ENCODE data around the gene ZNF652.
"Not testable (repeated sequence)": the region's sequence is repeated elsewhere in the genome, so short reads cannot be mapped to it uniquely, and the experiment has no call there.

The ZNF652 gene

DNA sequence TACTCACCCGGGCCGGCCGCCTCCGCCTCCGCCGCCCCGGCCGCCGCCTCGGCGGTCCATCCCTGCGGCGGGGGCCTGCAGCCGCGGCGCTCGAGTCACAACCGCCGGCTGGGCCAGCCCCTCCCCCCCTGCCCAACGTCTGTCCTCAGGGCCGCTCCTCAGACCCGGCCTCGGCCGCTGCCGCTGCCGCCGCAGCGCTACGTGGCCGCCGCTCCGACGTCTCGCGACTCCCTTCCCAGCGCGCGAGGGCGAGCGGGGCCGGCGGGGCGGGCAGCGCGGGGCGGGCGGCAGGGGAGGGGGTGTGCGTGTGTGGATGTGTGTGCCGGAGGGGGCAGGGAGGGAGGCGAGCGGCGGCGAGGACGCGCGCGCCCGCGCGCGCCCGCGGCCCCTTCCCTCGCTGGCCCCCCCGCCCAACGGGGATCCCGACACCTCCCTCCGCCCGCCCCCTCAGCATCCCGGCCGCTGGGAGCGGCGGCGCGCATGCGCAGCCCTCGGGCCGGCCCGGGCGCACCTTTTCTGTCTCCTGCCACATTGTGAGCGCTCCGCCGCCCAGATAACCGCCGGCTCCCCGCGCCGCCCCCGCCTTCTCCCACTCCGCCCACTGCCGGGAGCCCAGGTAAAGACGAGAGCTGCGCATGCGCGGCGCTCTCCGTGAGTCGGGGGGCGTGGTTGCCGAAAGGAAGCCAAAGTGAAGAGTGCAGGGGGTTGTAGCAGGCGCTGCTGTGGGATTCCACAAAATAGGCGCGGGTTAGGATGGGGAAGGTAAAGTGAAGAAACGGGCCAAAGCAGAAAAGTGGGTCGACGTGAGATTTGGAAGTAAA lies at the start of gene ZNF652:
ZNF652 (minus strand) TSS at position 349 of the 821 bp plus-strand sequence. CDS start 44,525 bp downstream, outside the sequence.
- DNase-seq = peak; percentile 92
- in situ Hi-C loops (cut with HindIII; ENCODE audit: low pct_ligation_motif_present, low pct_unique_long_range_greater_than_20kb, low sequenced_read_pairs) = no loop called here

- in situ Hi-C loops (cut with HindIII; ENCODE audit: low pct_ligation_motif_present, low pct_unique_long_range_greater_than_20kb, low sequenced_read_pairs) = no loop called here
- DNase-seq = no peak
Measured at GRCh38 chr17:49409066-49409465, 47.0 kb upstream of the ZNF652 start.

- peak; percentile 68 for DNase-seq
- in situ Hi-C loops (cut with HindIII; ENCODE audit: low pct_ligation_motif_present, low pct_unique_long_range_greater_than_20kb, low sequenced_read_pairs) = no loop called here
Measured at GRCh38 chr17:49407981-49408501, 46.0 kb upstream of the ZNF652 start.

GRCh38 chr17:49407086-49407485 lies 45.0 kb upstream of the ZNF652 start:
- in situ Hi-C loops (cut with HindIII; ENCODE audit: low pct_ligation_motif_present, low pct_unique_long_range_greater_than_20kb, low sequenced_read_pairs) = no loop called here
- no peak for DNase-seq

- in situ Hi-C loops (cut with HindIII; ENCODE audit: low pct_ligation_motif_present, low pct_unique_long_range_greater_than_20kb, low sequenced_read_pairs) = no loop called here
- no peak for DNase-seq
Measured at GRCh38 chr17:49406421-49407061, 44.5 kb upstream of the ZNF652 start.

- in situ Hi-C loops (cut with HindIII; ENCODE audit: low pct_ligation_motif_present, low pct_unique_long_range_greater_than_20kb, low sequenced_read_pairs) = no loop called here
- DNase-seq = no peak
Measured at GRCh38 chr17:49404906-49405305, 42.9 kb upstream of the ZNF652 start.

DNA sequence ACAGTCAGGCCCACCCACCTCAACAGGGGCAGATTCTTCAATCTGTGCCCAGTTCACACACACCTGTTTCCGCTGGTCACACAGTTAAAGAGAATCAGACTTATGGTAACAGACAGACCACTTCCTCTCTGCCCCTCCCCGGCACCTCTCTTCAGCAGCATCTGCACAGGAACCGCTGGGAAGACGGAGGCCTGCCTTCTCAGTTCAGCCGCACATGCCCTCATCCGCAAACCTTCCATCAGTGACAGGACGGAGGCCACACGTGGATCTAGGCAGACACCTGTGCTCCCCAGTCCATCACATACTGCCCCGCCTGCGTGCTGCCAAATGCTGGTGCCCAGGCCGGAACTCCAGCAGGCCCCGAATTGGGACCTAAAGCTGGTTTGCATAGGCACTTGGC lies 42.3 kb upstream of the ZNF652 start:
- in situ Hi-C loops (cut with HindIII; ENCODE audit: low pct_ligation_motif_present, low pct_unique_long_range_greater_than_20kb, low sequenced_read_pairs) = no loop called here
- no peak for DNase-seq

DNA sequence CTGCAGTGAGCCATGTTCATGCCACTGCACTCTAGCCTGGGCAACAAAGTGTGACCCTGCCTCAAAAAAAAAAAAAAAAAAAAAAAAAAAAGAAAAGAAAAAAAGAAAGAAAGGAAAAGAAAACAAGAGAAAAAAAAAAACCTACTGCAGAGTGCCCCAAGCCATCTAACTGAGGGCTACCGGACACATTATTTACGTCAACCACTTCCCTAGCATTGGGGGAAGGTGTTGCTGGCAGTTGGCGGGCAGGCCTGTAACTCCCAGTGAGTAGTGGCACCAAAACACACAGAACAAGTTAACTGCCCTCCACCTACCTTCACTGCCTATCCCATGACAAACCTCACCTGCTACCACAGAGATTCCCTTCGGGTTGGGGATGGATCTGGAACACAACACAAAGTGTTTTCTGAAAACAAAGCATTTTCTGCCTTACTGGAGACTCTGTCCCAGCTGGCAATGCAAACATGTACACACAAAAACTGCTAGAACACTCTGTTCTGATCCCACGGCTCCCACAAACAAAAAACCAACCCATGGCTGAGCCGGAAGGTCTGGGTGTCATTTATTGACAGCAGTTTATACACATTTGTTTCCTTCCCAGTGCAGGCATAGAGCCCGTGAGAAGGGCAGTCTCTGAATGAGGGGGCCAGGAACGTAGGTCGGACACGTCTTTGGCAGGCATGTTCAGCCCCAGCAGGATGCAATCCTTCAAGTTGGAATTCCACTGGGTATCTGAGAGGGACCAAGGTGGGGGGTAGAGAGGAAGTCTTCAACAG lies 41.7 kb upstream of the ZNF652 start:
- no peak for DNase-seq
- in situ Hi-C loops (cut with HindIII; ENCODE audit: low pct_ligation_motif_present, low pct_unique_long_range_greater_than_20kb, low sequenced_read_pairs) = no loop called here

DNA sequence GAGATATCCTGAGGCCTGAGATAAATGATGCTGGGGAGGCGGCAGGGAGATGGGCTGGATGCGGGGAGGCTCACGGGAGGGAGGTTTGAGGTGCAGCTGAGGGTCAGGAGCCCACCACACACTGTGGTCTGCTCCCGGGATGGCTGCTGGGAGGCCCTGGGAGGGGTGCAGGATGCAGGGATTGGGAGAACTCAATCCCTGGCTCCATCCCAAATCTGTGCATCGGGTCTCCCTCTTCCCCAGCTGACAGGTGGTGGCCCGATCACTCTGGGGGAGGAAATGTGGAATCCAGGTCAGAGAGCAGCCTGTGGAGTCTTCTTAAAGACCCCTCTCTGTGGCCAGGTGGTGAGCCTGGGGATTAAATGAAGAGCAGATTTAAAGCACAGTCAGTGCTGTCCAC lies 40.7 kb upstream of the ZNF652 start:
- in situ Hi-C loops (cut with HindIII; ENCODE audit: low pct_ligation_motif_present, low pct_unique_long_range_greater_than_20kb, low sequenced_read_pairs) = no loop called here

GRCh38 chr17:49401971-49402611 lies 40.0 kb upstream of the ZNF652 start:
- DNase-seq = no peak
- in situ Hi-C loops (cut with HindIII; ENCODE audit: low pct_ligation_motif_present, low pct_unique_long_range_greater_than_20kb, low sequenced_read_pairs) = no loop called here

More for the DNA sequence above, 40.7 kb upstream of the ZNF652 start:
- no peak for DNase-seq

DNA sequence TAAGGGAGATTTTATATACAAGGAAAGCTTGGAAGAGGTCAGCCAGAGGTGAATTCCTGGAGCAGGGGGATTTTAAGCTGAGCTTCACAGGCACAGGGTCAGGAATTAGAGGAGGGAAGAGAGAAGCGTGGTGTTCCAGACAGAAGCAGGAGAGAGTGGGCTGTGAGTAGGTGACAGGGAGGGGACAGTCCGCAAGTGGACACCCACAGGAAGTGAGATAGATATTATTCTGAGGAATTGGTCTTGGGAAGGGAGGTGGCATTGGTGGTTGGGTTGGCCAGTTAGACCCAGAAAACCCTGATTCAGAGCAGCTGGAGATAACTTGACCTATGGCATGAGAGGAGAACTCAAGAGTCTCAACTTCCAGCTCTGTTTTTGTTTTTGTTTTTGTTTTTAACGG lies 37.9 kb upstream of the ZNF652 start:
- DNase-seq = no peak
- in situ Hi-C loops (cut with HindIII; ENCODE audit: low pct_ligation_motif_present, low pct_unique_long_range_greater_than_20kb, low sequenced_read_pairs) = no loop called here

DNA sequence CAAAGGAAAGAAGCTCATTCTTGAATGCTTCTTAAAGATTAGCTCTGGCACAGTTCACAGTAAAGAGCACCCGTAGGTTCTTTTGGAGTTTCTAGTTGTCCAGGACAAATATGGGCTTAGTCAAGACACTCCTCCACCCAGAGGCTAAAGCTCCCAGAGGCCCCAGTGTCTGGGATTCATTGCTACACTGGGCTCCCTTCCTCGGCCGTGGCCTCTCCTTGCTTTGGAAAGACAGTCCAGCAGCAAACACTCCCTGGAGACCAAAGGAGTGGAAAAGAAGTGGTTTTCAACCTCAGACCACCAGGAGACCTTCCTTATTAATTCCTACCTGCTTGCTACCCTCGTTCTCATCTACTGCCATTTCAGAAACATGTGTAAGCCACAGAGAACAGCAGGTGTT lies 35.5 kb upstream of the ZNF652 start:
- DNase-seq = no peak
- in situ Hi-C loops (cut with HindIII; ENCODE audit: low pct_ligation_motif_present, low pct_unique_long_range_greater_than_20kb, low sequenced_read_pairs) = no loop called here

DNA sequence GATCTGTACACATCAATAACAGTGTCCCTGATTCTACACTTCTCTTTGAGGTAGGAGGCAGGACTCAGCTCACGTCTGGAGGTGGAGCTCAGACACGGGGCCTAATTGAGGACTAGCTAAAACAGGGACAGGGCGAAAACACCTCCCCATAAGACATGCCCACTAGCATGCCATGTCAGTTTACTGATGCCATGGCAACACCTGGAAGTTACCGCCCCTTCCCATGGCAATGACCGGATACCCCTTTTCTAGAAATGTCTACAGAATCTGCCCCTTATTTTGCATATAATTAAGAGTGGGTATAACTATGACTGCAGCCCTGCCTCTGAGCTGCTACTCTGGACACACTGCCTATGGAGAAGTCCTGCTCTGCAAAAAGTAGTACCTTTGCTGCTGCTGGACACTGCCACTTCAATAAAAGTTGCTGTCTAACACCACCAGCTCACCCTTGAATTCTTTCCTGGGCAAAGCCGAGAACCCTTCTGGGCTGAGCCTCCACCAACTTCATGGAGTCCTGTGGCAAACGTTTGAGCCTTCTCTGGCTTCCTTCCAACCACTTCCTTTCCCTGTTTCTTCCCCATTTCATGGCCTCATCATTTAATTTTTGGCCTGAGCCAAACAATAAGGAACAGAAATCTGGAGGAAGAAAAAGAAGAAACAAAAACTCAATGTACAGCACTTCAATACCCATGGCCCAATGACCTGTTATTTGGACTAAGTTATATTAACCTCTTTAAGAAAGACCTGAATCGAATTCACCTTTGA lies 31.6 kb upstream of the ZNF652 start:
- DNase-seq = no peak
- in situ Hi-C loops (cut with HindIII; ENCODE audit: low pct_ligation_motif_present, low pct_unique_long_range_greater_than_20kb, low sequenced_read_pairs) = no loop called here

- DNase-seq = no peak
- in situ Hi-C loops (cut with HindIII; ENCODE audit: low pct_ligation_motif_present, low pct_unique_long_range_greater_than_20kb, low sequenced_read_pairs) = no loop called here
Measured at GRCh38 chr17:49390548-49391324, 28.7 kb upstream of the ZNF652 start.

DNA sequence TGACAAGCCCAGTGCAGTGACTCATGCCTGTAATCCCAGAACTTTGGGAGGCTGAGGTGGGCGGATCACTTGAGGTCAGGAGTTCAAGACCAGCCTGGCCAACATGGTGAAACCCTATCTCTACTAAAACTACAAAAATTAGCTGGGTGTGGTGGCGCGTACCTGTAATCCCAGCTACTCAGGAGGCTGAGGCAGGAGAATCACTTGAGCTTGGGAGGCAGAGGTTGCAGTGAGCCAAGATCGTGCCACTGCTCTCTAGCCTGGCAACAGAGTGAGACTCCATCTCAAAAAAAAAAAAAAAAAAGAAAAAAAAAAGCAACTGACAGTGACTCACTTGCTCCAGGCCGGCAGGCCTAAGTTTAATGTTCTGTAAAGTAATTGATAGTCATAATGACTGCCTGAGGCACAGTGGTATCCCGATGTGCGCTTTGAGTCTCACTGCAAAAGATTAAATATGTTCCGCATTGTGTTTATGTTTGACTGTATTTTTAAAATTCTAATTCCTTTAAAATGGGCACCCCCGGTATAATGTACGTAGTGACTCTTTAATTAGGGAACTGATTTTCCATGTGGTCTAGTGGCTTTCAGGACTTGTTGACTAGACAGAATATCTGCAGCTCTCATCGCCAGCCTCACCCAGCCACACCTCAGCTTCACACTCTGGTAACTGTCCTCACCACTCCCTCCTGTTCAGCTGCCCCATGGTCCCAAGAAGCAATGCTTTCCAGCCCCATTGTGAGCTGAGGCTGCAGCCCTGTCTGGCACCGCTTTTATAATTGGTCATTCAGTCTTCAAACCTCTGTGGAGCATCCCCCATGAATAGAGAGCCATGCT lies 27.7 kb upstream of the ZNF652 start:
- in situ Hi-C loops (cut with HindIII; ENCODE audit: low pct_ligation_motif_present, low pct_unique_long_range_greater_than_20kb, low sequenced_read_pairs) = not testable (repeated sequence)
- peak; percentile 66 for DNase-seq

- in situ Hi-C loops (cut with HindIII; ENCODE audit: low pct_ligation_motif_present, low pct_unique_long_range_greater_than_20kb, low sequenced_read_pairs) = no loop called here
- no peak for DNase-seq
Measured at GRCh38 chr17:49388692-49389513, 26.9 kb upstream of the ZNF652 start.

Measured in ACHN (cell line).